Lung microvascular endothelial cell (primary cell): ENCODE results near the gene MYO1F. TPM values are rescaled to one million over a fixed set of nuclear protein-coding genes. Genes with fewer than 3 reads are reported as not detected.
"Not testable (repeated sequence)": the region's sequence is repeated elsewhere in the genome, so short reads cannot be mapped to it uniquely, and the experiment has no call there.

ENCODE experiments used
- DNase-seq, 2 donors: peaks; one replicate each; pipeline versions ENCODE4 v3.0.0 to v3.0.0-alpha.2; 2010; ENCODE audit warnings: low read depth in 2 of 2
- total RNA-seq: library from RNA; depleted of rRNA; stranded (reverse); fragments of >200 nt; gene quantifications from 2 replicates; pipeline ENCODE4 v1.2.1, GENCODE V29; 2014

MYO1F gene
- total RNA-seq, 1 donor from 2014 or later: 0.40 TPM

GRCh38 chr19:8564866-8565265, 12.4 kb downstream of the MYO1F start:
- not testable (repeated sequence) for DNase-seq

DNA sequence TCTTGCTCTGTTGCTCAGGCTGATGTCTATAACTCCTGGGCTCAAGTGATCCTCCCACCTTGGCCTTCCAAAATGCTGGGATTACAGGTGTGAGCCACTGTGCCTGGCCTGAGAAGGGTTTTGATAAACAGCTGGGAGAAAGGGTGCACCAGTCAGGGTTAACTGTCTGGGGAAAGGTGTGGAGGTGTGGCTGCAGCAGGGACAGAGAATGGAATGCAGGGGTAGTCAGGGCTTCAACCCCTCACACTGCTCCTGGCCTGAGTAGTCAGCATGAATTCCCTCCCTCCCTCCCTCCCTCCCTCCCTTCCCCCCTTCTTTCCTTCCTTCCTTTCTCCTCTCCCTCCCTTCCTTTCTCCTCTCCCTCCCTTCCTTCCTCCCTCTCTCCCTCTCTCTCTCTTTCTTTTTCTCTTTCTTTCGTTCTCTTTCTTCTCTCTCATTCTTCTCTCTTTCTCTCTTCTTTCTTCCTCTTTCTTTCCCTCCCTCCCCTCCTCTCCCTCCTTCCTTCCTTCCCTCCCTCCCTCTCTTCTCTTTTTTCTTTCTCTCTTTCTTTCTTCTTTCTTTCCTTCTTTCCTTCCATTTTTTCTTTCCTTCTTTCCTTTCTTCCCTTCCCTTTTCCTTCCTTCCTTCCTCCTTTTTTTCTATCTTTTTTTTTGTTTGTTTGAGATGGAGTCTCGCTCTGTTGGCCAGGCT, 16.0 kb downstream of the MYO1F start:
- DNase-seq: no peak

- no peak for DNase-seq
Observed at GRCh38 chr19:8558325-8558724, 18.9 kb downstream of the MYO1F start.

DNA sequence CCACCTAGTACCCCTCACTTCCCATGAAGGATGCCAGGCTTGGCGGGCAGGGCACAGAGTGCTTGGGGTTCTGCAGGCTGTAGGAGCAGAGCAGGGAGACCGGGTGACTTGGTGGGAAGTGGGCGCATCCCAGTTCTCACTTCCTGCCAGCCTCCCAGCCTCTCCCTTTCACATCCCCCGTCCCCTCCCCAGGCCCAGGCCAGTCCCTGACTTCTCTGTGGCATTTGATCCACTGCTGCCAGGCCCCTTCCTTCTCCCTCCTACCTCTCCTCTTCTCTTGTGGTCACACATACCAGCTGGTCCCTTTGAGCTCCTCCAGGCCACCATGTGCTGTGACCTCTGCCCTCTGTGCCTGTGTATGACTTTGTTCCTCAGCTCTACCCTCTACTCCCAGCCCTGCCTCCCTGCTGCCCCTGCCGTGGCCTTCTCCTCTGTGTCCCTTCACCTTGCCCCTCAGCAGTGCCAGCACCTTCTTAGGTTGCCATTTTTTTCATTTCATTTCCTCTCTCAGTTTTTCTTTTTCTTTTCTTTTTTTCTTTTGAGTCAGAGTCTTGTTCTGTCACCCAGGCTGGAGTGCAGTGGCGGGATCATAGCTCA, 19.5 kb downstream of the MYO1F start:
- no peak for DNase-seq

GRCh38 chr19:8553729-8554128, 23.5 kb downstream of the MYO1F start:
- not testable (repeated sequence) for DNase-seq

GRCh38 chr19:8552810-8553209, 24.4 kb downstream of the MYO1F start:
- peak; percentile 25 to 49 for DNase-seq

GRCh38 chr19:8550070-8550469, 27.2 kb downstream of the MYO1F start:
- DNase-seq: no peak

DNA sequence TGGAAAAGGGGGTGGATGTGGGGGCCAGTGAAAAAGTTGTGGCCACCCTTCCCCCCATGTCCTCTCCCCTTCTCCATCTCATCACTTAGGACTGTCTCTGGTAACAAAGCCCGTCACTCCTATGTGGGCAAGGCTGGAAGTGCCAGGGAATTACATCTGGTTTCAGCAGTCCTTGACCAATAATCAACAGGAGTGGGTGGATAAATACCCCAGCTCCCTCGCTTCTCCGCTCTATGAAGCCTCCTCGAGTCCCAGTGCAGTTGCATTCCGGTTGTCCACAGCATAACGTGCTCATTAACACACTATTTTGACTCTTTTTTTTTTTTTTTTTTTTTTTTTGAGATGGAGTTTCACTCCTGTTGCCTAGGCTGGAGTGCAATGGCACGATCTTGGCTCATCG, 31.5 kb downstream of the MYO1F start:
- DNase-seq: no peak

DNA sequence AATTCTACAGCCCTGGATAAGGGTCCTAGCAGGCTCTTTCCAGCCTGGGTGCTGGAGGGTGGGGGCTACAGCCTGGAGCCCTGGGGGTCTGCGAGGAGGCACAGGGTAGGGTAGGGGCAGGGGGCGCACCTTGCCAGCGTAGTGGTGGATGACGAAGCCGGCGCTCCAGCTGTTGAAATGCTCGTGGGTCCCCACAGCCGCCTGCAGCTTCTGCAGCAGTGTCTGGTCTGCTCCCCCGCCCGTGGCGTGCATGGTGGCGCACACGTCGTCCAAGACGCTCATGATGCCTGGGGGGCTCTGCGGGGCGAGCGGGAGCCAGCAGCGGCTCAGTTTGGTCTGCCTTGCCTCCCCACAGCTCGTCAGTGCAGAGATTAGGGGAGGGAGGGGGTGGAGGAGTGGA, 33.1 kb downstream of the MYO1F start:
- DNase-seq: no peak

DNA sequence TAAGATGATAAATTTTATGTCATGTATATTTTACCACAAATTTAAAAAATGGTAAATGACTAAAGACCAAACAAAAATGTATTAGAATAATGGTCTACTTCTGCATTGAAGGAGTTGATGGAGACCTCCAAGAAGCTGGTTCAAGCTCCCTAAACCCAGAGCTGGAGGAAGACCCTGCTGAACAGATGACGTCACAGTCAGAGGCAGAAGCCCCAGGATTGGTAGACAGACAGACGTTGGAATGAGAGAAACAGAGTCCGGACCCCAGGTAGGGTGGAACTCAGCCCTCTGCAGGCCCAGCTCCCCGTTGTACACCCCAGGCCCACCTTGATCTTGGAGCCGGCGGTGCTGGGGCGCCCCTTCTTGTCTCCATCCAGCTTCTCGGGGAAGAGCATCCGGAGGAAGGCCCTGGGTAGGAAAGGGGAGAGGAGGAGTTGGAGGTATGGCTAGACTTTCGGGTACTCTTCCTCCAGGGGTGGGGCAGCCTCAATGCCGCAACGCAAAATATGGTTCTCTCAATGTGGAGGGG, 37.6 kb downstream of the MYO1F start:
- no peak for DNase-seq

- no peak for DNase-seq
Observed at GRCh38 chr19:8537099-8537498, 40.1 kb downstream of the MYO1F start.

- no peak for DNase-seq
Observed at GRCh38 chr19:8536282-8536681, 41.0 kb downstream of the MYO1F start.

GRCh38 chr19:8532225-8532624, 45.0 kb downstream of the MYO1F start:
- no peak for DNase-seq

DNA sequence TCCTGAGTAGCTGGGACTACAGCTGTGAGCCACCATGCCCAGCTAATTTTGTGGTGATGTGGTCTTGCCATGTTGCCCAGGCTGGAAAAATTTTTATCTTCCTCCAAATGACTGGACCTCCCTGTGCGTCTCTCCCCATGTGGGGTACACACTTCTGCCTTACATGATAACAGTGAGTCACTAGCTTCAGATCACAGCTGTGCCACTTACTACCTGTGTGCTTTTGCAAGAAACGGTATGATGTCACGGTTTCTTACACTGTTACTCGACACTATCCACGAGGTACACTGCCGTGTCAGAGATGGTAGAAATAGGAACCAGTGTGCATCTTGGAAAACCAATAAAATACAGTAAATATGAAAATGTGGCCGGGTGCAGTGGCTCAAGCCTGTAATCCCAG, 45.8 kb downstream of the MYO1F start:
- no peak for DNase-seq

DNA sequence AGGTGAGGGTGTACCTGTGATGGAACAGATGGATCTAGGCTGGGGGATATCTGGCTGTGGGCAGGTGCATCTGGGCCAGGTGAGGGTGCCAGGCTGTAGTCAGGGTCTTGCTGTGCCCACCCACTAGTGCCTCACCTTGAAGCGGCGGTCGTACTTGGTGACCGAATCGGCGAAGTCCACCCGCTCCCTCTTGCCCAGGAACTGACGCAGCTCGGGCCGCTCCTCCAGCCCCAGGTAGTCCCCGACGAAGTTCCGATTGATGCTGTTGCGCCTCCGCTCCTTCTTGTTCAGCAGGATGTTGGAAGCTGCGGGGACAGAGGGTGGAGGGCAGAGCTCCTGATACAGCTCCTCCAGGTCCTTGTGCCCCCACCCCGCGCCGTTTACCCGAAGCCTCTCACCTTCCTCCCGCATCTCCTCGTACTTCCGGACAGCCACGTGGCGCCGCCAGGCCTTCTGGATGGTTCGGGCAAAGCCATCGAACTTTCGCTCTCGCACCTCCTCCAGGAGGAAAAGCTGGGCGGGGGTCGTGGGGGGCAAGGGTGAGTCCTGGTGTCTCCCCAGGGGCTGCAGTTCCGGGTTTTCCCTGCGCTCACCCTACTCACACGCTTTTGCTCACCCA, 47.1 kb downstream of the MYO1F start:
- no peak for DNase-seq

DNA sequence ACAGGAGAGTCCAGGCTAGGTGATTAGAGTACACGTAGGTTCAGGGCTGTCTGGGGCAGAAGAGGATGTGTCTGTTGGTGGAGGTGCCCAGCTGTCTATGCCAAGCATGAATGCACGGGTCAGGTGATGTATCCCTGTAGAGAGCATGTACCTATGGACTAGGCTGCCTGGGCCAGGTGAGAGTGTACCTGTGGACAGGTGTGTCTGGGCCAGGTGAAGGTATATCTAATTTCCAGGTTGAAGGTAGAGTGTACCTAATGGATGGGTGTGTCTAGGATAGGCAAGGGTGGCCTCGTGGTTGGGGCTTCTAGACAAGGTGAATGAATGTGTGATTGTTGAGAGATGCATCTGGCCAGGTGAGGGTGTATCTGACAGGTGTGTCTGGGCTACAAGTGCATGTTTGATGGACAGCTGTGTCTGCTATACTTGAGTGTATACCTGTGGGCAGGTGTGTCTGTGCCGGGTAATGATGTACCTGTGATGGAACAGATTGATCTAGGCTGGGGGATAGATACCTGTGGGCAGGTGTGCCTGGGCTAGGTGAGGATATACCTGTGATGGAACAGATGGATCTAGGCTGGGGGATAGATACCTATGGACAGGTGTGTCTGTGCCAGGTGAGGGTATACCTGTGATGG, 47.8 kb downstream of the MYO1F start:
- DNase-seq: no peak

DNA sequence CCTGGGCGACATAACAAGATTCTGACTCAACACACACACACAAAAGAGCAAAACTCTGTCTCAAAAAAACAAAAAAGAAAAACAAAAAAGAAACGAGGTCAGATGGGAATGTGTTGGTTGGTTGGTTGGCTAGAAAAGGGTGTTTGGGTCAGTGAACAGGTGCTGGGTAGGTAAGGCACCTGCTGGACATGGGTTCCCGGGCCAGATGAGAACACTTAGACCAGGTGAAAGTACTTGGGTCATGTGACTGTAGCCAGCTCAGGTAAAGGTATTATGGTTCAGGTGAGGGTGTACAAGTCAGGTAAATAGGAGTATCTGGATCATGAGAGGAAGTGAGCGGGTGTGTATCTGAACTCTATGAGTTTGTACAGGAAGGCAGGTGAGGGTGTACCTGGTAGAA, 48.7 kb downstream of the MYO1F start:
- no peak for DNase-seq

DNA sequence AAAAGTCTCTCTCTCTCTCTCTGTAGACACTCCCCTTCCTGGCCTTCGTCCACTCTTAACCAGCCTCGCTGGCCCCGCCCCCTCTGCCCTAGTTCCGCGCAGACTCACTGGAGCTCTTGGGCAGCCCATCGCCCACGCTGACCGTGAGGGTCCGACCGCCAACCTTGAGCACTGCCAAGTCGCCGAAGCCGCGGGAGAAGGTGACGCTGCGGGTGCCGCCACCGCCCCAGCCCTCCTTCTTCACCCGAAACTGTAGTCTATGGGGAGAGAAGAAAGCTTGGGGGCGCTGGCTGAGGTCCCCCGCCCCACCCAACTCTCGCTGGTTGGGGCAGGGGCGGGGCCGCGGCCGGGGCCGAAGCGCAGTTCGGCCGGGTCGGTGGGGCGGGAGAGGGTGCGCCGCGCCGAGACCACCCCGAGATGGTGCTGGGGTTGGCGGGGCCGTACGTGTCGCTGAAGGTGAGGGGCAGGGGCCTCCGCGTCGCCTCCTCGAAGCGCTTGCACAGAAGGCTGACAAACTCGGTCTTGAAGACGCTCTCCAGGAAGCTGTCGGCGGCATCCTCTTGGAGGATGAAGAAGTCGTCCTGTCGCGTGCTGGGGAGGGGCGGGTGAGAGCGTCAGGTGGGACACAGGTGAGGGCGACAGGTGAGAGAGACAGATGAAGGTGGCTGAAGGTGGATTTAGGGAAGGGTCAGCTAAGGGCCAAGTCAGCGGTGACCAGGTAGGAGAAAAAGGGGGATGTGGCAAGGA, 50.7 kb downstream of the MYO1F start:
- peak; percentile 92 for DNase-seq

GRCh38 chr19:8525401-8525684, 51.9 kb downstream of the MYO1F start:
- no peak for DNase-seq

- DNase-seq: no peak
Observed at GRCh38 chr19:8519388-8519787, 57.9 kb downstream of the MYO1F start.

- no peak for DNase-seq
Observed at GRCh38 chr19:8518536-8518935, 58.7 kb downstream of the MYO1F start.
